ENCODE data around the gene SLC35E4.

SLC35E4 gene

DNA sequence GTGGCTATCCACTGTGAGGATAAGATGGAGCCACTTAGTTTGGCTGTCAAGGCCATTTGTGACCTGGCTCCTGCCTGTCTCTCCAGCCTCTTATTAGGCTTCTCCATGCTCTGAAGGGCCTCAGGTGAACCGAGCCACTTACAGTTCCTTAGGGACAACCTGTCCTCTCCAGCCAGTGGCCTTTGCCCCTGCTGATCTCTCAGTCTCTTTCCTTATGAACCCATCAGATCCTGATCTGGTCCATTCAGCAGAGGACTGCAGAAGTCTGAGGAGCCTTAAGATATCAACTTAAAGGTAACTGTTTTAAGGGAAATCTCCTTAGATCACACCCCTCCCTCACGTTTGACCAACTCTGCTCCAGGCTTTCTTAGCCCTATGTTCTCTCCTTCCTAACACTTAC is 29.7 kb downstream of the SLC35E4 start:
- CTCF ChIA-PET, result no interaction called here

DNA sequence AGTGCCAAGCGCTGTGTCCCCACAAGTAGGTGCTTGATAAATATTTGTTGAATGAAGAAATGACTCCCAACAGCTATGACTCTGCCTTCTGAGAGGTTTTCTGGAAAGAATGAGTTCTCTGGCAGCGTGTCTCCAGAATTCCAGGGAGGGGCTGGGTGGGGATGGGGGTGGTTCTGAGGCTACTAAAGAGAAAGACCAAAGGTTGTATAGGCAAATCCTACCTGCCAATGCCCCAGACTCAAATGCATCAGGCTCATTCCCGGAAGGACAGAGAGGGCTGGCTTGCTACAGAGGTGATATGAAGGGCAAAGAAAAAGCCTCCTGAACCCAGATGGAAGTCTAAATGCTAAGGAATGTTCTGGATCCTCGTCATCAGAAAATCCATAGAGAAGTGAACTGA is 30.2 kb downstream of the SLC35E4 start:
- no peak for DNase-seq (ENCODE audit: low read depth, low spot score)
- no peak overlapping the region for H3K4me3 ChIP-seq (ENCODE audit: low read depth, low read length)
- ChIA-PET POLR2A (no interaction called here), CTCF (no interaction called here)
- TF ChIP-seq, protein P1, sequence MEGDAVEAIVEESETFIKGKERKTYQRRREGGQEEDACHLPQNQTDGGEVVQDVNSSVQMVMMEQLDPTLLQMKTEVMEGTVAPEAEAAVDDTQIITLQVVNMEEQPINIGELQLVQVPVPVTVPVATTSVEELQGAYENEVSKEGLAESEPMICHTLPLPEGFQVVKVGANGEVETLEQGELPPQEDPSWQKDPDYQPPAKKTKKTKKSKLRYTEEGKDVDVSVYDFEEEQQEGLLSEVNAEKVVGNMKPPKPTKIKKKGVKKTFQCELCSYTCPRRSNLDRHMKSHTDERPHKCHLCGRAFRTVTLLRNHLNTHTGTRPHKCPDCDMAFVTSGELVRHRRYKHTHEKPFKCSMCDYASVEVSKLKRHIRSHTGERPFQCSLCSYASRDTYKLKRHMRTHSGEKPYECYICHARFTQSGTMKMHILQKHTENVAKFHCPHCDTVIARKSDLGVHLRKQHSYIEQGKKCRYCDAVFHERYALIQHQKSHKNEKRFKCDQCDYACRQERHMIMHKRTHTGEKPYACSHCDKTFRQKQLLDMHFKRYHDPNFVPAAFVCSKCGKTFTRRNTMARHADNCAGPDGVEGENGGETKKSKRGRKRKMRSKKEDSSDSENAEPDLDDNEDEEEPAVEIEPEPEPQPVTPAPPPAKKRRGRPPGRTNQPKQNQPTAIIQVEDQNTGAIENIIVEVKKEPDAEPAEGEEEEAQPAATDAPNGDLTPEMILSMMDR (IDR thresholded peaks at IDR 0.05; ENCODE audit: insufficient read depth, low read length, missing control alignments), result no peak

More for the DNA sequence above, 29.7 kb downstream of the SLC35E4 start:
- POLR2A ChIA-PET, result no interaction called here
- DNase-seq (ENCODE audit: low read depth, low spot score), result no peak
- TF ChIP-seq, protein P1 (IDR thresholded peaks at IDR 0.05; ENCODE audit: insufficient read depth, low read length, missing control alignments), result no peak
- no peak overlapping the region for H3K4me3 ChIP-seq (ENCODE audit: low read depth, low read length)

DNA sequence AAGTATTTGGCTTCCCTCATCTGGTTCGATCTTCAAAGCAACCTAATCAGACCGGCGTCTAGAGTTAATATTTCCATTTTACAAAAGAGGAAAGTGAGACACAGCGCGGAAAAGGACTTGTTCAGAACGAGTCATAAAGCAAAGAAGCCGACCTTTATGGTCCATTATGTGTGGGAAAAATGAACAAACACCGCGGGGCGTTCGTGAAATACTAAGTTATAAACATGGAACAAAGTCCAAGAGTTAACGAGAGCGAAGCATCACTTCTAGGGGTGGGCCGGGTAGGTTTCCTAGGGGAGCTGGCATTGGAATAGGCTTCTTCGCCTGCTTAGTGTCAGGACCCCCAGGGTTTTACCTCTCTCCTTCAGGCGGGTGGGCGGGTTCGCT is 31.5 kb downstream of the SLC35E4 start:
- CTCF ChIA-PET, result interaction anchor here (0.8 to 2.9 kb wide), 4 partner anchors 14 to 88 kb away, joined by 3 to 14 read pairs (median 4); no protein-coding TSS in a partner anchor
- DNase-seq (ENCODE audit: low read depth, low spot score), result no peak
- POLR2A ChIA-PET, result no interaction called here
- H3K4me3 ChIP-seq (ENCODE audit: low read depth, low read length), result peak overlapping the region; percentile 90
- TF ChIP-seq, protein P1 (IDR thresholded peaks at IDR 0.05; ENCODE audit: insufficient read depth, low read length, missing control alignments), result no peak

DNA sequence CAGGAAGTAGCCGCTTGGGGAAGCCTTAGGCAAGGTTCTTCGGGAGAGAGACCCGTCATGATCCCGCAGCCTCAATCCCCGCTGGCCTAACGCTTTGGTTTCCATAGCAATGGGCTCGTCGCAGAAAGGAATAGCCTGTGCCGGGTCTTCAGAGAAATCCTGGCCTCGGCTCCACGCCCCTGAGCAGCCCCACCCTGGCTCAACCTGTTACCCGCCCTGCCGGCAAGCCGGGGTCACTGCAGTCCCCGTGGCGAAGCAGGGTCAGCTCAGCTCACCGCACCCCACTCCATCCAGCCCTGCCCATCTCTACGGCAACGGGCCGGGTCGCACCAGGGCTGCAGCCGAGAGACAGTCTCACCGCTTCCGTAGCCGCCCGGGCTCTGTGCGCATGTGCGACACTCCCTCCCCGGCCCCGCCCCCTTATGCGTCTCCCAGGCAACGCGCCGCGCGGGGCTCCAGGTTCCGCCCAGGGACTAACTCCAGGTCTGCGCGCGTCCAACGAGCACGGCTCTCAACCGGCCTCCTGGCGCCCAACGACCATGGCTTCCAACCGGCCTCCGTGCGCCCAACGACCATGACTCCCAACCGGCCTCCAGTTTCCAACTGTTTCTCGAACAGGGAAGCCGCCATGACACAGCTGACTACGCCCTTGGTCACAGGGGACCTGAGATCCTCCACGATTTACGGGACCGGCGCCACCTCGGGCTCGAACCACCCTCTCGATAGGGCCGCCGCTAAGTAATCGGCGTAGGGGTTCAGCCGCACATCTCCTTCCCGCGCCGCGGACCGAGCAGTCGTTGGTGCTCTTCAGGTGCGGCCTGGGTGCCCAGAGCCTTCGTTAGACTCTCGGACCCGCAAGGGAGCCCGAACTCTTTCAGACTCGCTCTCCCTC is 32.2 kb downstream of the SLC35E4 start, which contains the start of gene DUSP18:
TSS of gene DUSP18 (minus strand) at position 382 of the 892 bp plus-strand sequence. CDS start 3,872 bp downstream, outside the sequence.
- POLR2A ChIA-PET, result no interaction called here

DNA sequence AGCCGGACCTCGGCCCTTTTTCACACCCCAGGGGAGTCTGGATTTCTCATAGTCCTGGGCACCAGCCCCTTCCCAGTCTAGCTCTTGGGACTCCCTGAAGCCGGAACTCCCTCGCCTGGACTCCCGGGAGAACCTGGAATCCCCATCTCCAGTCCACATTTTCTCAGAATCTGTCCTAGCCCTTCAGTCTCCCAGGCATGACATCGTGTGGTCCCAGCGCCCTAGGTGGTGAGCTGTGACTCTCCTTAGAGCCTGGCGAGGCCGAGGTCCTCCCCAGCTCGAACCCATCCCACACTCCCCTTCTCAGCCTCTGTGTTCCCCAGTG is 32.8 kb downstream of the SLC35E4 start:
- DNase-seq (ENCODE audit: low read depth, low spot score), result no peak
- ChIA-PET POLR2A (no interaction called here), CTCF (interaction anchor here (1.2 to 2.9 kb wide), 3 partner anchors 18 to 86 kb away, joined by 4 to 14 read pairs (median 9); no protein-coding TSS in a partner anchor)
- peak overlapping the region; percentile 90 for H3K4me3 ChIP-seq (ENCODE audit: low read depth, low read length)
- TF ChIP-seq, protein P1 (IDR thresholded peaks at IDR 0.05; ENCODE audit: insufficient read depth, low read length, missing control alignments), result no peak

More for the DNA sequence above, 32.2 kb downstream of the SLC35E4 start, which contains the start of gene DUSP18:
- DNase-seq (ENCODE audit: low read depth, low spot score), result no peak
- TF ChIP-seq, protein P1 (IDR thresholded peaks at IDR 0.05; ENCODE audit: insufficient read depth, low read length, missing control alignments), result peak; percentile 36
- CTCF ChIA-PET, result interaction anchor here (0.8 to 2.9 kb wide), 5 partner anchors 13 to 87 kb away, joined by 3 to 14 read pairs (median 4); no protein-coding TSS in a partner anchor
- H3K4me3 ChIP-seq (ENCODE audit: low read depth, low read length), result peak within 1 kb of the TSS; percentile 90

DNA sequence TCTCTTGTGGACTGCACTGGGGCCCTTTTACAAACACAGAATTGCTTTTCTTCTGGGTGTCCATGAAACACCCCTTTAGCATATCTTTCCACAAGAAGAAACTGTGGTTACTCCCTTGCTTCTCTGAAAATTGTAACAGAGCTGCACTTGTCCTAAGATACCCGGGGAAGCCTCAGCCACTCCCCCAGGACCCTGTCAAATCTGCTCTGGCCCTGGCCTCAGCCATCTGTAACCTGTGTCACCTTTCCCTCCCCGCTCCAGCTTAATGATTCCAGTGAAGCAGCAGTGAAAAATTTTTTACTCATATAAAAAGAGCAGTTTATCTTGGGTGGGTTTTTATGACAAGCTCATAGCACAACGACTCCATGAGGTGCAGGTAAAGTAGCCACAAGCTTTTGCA is 35.5 kb downstream of the SLC35E4 start:
- DNase-seq (ENCODE audit: low read depth, low spot score), result no peak
- POLR2A ChIA-PET, result no interaction called here
- no peak overlapping the region for H3K4me3 ChIP-seq (ENCODE audit: low read depth, low read length)
- CTCF ChIA-PET, result interaction anchor here (2.1 kb wide), 1 partner anchor 37 kb away, joined by 7 read pairs; no protein-coding TSS in a partner anchor
- TF ChIP-seq, protein P1 (IDR thresholded peaks at IDR 0.05; ENCODE audit: insufficient read depth, low read length, missing control alignments), result no peak

Measured in AG04449 (cell line).